PFSK-1 (cell line): Measurements from ENCODE around the gene ABCC1.

Experiments
- FOXP2 ChIP-seq: optimal IDR thresholded peaks from 2 replicates; pipeline ENCODE3; 2011; ENCODE audit warnings: borderline replicate concordance, control low read depth, inconsistent platforms; ENCODE audit not compliant: insufficient read depth; ENCODE audit errors: extremely low read length, extremely low read depth
- POLR2AphosphoS5 ChIP-seq: IDR thresholded peaks from 2 replicates; pipeline ENCODE4 v1.6.1; 2012; ENCODE audit warnings: low read depth, mild to moderate bottlenecking, control low read depth, low read length, moderate library complexity
- REST ChIP-seq, 2 experiments: IDR thresholded peaks; 2 replicates each; pipeline versions ENCODE4 v1.6.1 to v1.8.0; 2011 to 2012; ENCODE audit warnings: low read depth in 2 of 2, low read length in 2 of 2, control low read depth in 1 of 2, inconsistent platforms in 1 of 2, mild to moderate bottlenecking in 1 of 2, moderate library complexity in 1 of 2; ENCODE audit not compliant: insufficient read depth in 1 of 2
- SIN3A ChIP-seq: IDR thresholded peaks from 2 replicates; pipeline ENCODE4 v1.6.1; 2012; ENCODE audit warnings: mild to moderate bottlenecking, low read length, moderate library complexity, borderline replicate concordance; ENCODE audit not compliant: insufficient read depth
- TAF1 ChIP-seq: IDR thresholded peaks from 2 replicates; pipeline ENCODE4 v1.6.1; 2012; ENCODE audit warnings: low read length, control low read depth, borderline replicate concordance; ENCODE audit not compliant: insufficient read depth

Gene ABCC1

GRCh38 chr16:16149710-16150116 lies 200.3 kb downstream of the ABCC1 start:
- no peak for TF ChIP-seq POLR2AphosphoS5
- no peak for TF ChIP-seq REST (IDR thresholded peaks at IDR 0.05; ENCODE audit: insufficient read depth in 1 of 2, low read depth in 2 of 2, low read length in 2 of 2)
- no peak for TF ChIP-seq FOXP2
- TF ChIP-seq TAF1: no peak
- TF ChIP-seq SIN3A: no peak

GRCh38 chr16:16150117-16150877 lies 200.9 kb downstream of the ABCC1 start:
- no peak for TF ChIP-seq SIN3A
- no peak for TF ChIP-seq TAF1
- TF ChIP-seq POLR2AphosphoS5: no peak
- no peak for TF ChIP-seq REST (IDR thresholded peaks at IDR 0.05; ENCODE audit: insufficient read depth in 1 of 2, low read depth in 2 of 2, low read length in 2 of 2)
- TF ChIP-seq FOXP2: no peak

GRCh38 chr16:16150878-16151152 lies 201.4 kb downstream of the ABCC1 start:
- no peak for TF ChIP-seq FOXP2
- TF ChIP-seq TAF1: no peak
- TF ChIP-seq POLR2AphosphoS5: no peak
- TF ChIP-seq SIN3A: no peak
- no peak for TF ChIP-seq REST (IDR thresholded peaks at IDR 0.05; ENCODE audit: insufficient read depth in 1 of 2, low read depth in 2 of 2, low read length in 2 of 2)

- TF ChIP-seq TAF1 (no peak), FOXP2 (no peak), POLR2AphosphoS5 (no peak), REST (IDR thresholded peaks at IDR 0.05; ENCODE audit: insufficient read depth in 1 of 2, low read depth in 2 of 2, low read length in 2 of 2) (no peak), SIN3A (no peak)
These were observed 201.9 kb downstream of the ABCC1 start for GRCh38 chr16:16151315-16151714.
